H1 (cell line): ENCODE results near the gene OR1I1. TPM values are rescaled to one million over a fixed set of nuclear protein-coding genes. Genes with fewer than 3 reads are reported as not detected.

ENCODE experiments used
- BRCA1 ChIP-seq: IDR thresholded peaks from 2 replicates; pipeline ENCODE4 v1.6.1; 2012; ENCODE audit warnings: low read depth, low read length, improper control_type of control experiment
- CHD2 ChIP-seq: IDR thresholded peaks from 2 replicates; pipeline ENCODE4 v1.6.1; 2012; ENCODE audit warnings: low read length, improper control_type of control experiment
- MAFK ChIP-seq: IDR thresholded peaks from 2 replicates; pipeline ENCODE4 v1.6.1; 2012; ENCODE audit warnings: low read depth, mild to moderate bottlenecking, improper control_type of control experiment, low read length
- NANOG ChIP-seq: IDR thresholded peaks from 2 replicates; pipeline ENCODE4 v1.6.1; 2011; ENCODE audit warnings: low read length, low read depth, mild to moderate bottlenecking, inconsistent platforms; ENCODE audit not compliant: insufficient read depth, poor library complexity, severe bottlenecking
- polyA plus RNA-seq, 7 experiments: library from polyadenylated mRNA; depleted of rRNA in 3 of 7; stranded (reverse) in 5 of 7; unstranded in 2 of 7; fragments of >200 nt in 5 of 7; fragments of 200-250 nt in 2 of 7; gene quantifications; 1 replicate in 5 of 7; 2 replicates in 1 of 7; 4 replicates in 1 of 7; pipeline versions ENCODE4 v1.2.1 to v1.2.3, GENCODE V29; 2011 to 2013; ENCODE audit warnings: missing spikeins in 2 of 7, mixed read lengths in 2 of 7
- total RNA-seq: library from RNA; stranded (reverse); fragmentation: NEBNext Ultra II Directional; extraction: Animal tissue kit (Norgen Biotek cat#: 25700); gene quantifications from 2 replicates; pipeline ENCODE4 v1.2.1, GENCODE V29; 2021

OR1I1 gene
- total and polyA plus RNA-seq, 2 of the 8 experiments (the other 6 are each of a cell fraction or from before 2014, with no cell fraction given), result not detected

GRCh38 chr19:15093001-15093400 is 11.0 kb downstream of the OR1I1 start (continued):
- no peak for TF ChIP-seq NANOG
- TF ChIP-seq CHD2, result no peak
- TF ChIP-seq MAFK, result no peak
- no peak for TF ChIP-seq BRCA1
